AG09319 (cell line): ENCODE results near the gene TMCC1.
"Not testable (repeated sequence)": the region's sequence is repeated elsewhere in the genome, so short reads cannot be mapped to it uniquely, and the experiment has no call there.

Experiments used
- DNase-seq: peaks from one replicate; pipeline ENCODE4 v3.0.0-alpha.2; 2010; ENCODE audit warnings: low read depth; ENCODE audit errors: extremely low read depth
- TF ChIP-seq, protein P1 (sequence below): IDR thresholded peaks from 2 replicates; pipeline ENCODE4 v1.5.1; 2011; ENCODE audit warnings: low read depth, mild to moderate bottlenecking, inconsistent platforms, low read length, moderate library complexity

Gene TMCC1

DNA sequence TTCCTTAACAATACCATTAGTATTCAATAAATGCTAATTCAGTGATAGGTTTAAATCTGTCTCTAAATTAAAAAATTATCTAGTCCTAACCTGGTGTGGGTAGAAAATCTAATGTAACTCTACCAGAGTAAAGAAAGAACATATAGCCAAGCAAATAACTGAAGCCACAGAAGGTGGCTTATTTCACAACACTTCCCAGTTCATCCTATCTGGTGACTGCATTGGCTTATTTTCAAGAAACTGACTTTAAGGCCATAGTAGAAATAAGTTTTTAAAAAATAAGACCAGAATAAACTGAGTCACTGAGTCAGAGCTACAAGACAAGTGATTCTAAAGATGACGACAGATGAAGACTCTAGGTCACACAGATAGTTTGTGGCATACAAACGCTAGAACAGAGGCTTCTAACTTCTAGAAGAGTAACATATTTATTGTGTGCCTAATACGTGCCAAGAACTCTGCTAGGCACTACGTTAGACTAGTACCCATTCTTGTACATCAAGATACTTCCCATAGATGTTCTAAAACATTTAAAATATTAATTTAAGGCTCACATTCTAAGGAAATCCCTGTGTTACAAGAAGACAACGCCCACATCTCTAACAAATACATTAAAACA lies 25.9 kb downstream of the TMCC1 start:
- TF ChIP-seq, protein P1, sequence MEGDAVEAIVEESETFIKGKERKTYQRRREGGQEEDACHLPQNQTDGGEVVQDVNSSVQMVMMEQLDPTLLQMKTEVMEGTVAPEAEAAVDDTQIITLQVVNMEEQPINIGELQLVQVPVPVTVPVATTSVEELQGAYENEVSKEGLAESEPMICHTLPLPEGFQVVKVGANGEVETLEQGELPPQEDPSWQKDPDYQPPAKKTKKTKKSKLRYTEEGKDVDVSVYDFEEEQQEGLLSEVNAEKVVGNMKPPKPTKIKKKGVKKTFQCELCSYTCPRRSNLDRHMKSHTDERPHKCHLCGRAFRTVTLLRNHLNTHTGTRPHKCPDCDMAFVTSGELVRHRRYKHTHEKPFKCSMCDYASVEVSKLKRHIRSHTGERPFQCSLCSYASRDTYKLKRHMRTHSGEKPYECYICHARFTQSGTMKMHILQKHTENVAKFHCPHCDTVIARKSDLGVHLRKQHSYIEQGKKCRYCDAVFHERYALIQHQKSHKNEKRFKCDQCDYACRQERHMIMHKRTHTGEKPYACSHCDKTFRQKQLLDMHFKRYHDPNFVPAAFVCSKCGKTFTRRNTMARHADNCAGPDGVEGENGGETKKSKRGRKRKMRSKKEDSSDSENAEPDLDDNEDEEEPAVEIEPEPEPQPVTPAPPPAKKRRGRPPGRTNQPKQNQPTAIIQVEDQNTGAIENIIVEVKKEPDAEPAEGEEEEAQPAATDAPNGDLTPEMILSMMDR = no peak
- DNase-seq = no peak

DNA sequence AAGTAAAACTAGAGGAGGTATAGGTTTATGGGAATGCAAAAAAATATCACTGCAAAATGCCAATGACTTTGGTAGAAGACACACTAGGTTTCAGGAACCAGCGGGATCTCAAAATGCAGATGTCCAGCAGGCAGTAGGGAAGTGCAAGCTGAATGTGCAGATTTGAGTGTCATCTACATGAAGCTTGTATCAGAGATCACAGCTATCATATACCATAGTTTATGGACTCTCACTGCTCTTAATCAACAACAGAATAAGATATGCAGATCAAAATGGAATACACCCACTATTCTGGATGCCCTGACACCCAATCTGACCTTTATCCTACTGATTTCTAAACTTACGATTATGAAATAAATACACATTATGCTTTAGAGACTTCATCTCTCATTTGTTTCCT lies 27.7 kb downstream of the TMCC1 start:
- DNase-seq = no peak
- TF ChIP-seq, protein P1 = no peak

DNA sequence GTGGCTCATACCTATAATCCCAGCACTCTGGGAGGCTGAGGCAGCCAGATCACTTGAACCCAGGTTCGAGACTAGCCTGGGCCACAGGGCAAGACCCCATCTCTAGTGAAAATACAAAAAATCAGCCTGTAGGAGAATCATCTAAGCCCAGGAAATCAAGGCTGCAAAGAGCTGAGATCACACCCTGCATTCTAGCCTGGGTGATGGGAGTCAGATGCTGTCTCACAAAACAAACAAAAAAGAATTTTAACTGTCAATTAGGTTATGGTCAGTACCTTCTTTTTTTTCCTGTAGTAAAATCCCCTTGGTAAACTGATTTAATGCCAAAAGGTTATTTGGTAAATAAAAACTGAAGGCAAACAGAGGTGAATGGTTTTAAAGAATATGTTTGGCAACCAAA lies 29.0 kb downstream of the TMCC1 start:
- TF ChIP-seq, protein P1 = no peak
- no peak for DNase-seq

DNA sequence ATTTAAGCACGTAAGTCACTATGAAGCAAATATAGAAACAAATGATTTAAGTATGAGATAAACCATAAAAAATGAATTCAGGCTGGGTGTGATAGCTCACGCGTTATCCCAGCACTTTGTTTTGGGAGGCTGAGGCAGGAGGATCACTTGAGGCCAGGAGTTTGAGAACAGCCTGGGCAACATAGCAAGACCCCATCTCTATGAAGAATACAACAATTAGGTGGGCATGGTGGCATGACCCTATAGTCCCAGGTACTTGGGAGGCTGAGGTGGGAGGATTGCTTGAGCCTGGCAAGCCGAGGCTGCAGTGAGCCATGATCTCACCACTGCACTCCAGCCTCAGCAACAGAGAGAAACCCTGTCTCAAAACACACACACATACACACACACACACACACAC lies 34.2 kb downstream of the TMCC1 start:
- DNase-seq = no peak
- TF ChIP-seq, protein P1 = no peak

DNA sequence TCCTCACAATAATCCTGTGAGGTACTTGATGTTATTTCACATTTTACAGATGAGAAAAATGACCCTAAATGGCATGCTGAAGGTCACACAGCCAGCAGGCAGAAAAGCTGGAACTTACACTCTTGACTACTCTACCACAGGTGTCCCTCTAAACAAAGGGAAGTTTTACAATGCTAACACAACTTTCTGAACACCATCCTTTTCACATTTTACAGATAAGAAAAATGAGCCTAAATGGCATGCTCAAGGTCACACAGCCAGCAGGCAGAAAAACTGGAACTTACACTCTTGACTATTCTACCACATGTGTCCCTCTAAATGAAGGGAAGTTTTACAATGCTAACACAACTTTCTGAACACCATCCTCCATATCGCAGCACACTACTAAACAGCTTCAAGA lies 35.6 kb downstream of the TMCC1 start:
- TF ChIP-seq, protein P1 = no peak
- no peak for DNase-seq

DNA sequence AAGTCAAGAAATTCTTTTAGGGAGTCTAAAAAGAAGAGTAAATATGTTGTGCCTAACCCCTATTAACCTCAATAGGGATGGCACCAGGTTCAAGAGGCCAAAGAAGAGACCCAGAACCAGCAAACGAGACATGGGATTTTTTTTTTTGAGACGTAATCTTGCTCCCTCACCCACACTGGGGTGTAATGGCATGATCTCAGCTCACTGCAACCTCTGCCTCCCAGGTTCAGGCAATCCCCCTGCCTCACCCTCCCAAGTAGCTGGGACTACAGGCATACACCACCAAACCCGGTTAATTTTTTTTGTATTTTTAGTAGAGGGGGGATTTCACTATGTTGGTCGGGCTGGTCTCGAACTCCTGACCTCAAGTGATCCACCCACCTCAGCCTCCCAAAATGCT lies 36.7 kb downstream of the TMCC1 start:
- not testable (repeated sequence) for DNase-seq

DNA sequence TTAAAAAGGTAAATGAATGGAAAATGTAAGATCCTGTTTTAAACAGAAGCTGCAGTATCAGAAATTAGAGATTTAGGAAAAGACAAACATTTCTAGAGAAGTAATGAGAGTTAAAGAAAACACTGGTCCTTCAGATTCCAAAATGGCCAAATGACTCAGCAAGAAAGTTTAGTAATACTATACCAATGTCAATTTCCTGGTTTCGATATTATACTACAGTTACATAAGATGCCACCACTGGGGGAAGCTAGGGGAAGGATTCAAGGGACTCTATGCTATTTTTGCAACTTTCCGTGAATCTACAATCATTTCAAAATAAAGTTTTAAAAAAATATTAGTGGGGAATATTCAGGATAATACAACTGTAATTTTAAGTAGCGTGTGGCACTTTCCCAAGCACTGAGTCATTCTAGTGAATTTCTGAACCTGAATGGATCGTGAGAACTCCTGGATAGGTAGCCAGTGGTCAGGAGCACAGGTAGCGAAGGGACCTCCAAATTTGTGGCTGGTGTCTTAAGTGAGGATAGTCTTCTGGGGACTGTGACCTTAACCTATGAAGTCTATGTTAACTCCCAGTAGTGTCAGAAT lies 37.6 kb downstream of the TMCC1 start:
- DNase-seq = no peak
- TF ChIP-seq, protein P1 = no peak
